Breast epithelium (tissue), 4 donors: ENCODE results near the gene MCTP2. TPM values are rescaled to one million over a fixed set of nuclear protein-coding genes. Genes with fewer than 3 reads are reported as not detected.

ENCODE experiments used
- DNase-seq, 2 donors: peaks; one replicate each; pipeline ENCODE4 v3.0.0-alpha.2; 2019; ENCODE audit warnings: low spot score in 2 of 2
- H3K27ac ChIP-seq, 2 donors: fragments of 200-600 bp; sonication (generic) in 1 of 2; one replicate each; pipeline ENCODE4 v1.5.1; 2016 to 2019; ENCODE audit warnings: mild to moderate bottlenecking in 1 of 2
- H3K27me3 ChIP-seq, 2 donors: fragments of 200-600 bp; sonication (generic) in 1 of 2; one replicate each; pipeline versions ENCODE4 v1.5.1 to v1.6.0; 2017 to 2019; ENCODE audit warnings: control low read depth in 1 of 2, mild to moderate bottlenecking in 1 of 2
- H3K36me3 ChIP-seq: fragments of 200-600 bp; one replicate; pipeline ENCODE4 v1.5.1; 2019
- H3K4me1 ChIP-seq, 2 donors: fragments of 200-600 bp; sonication (generic); one replicate each; pipeline ENCODE4 v1.5.1; 2016 to 2019; ENCODE audit warnings: control low read depth in 1 of 2
- H3K4me3 ChIP-seq, 3 donors: fragments of 200-600 bp; sonication (generic); 1 replicate in 2 of 3; 2 replicates in 1 of 3; pipeline ENCODE4 v1.5.1; 2016 to 2019; ENCODE audit warnings: mild to moderate bottlenecking in 3 of 3, moderate library complexity in 2 of 3
- H3K9me3 ChIP-seq, 2 donors: fragments of 200-600 bp; sonication (generic) in 1 of 2; one replicate each; pipeline ENCODE4 v1.5.1; 2016 to 2019; ENCODE audit warnings: control low read depth in 1 of 2
- CTCF ChIP-seq, 3 donors: fragments of 450-650 bp; IDR thresholded peaks; one replicate each; pipeline ENCODE4 v1.5.1; 2016 to 2017; ENCODE audit warnings: antibody characterized with exemption in 3 of 3, mild to moderate bottlenecking in 3 of 3, moderate library complexity in 3 of 3
- POLR2A ChIP-seq: fragments of 450-650 bp; IDR thresholded peaks from one replicate; pipeline ENCODE4 v1.6.1; 2016; ENCODE audit warnings: antibody characterized with exemption, mild to moderate bottlenecking, moderate library complexity
- POLR2AphosphoS5 ChIP-seq, 3 donors: sonication (generic); formaldehyde crosslinking; IDR thresholded peaks; one replicate each; pipeline ENCODE4 v1.6.1; 2017; ENCODE audit warnings: antibody characterized with exemption in 3 of 3
- intact Hi-C: fragments of 100-400 bp; cut with DNase I; formaldehyde crosslinking; loops from one replicate; pipeline ENCODE4 v1.15.1; 2023; ENCODE audit warnings: low total_unique reads
- total RNA-seq, 3 donors: library from RNA; depleted of rRNA; stranded (reverse); fragments of >200 nt; gene quantifications; one replicate each; pipeline ENCODE4 v1.1.0, GENCODE V29; 2016

MCTP2 gene
- total RNA-seq, 3 donors from 2014 or later, result 6.4 to 46.2 (median 25.9) TPM

- no peaks in the 10 kb centered on the region for H3K9me3 ChIP-seq
- H3K4me3 ChIP-seq, result no peak overlapping the region
- intact Hi-C loops, result no loop called here
- no peaks in the 10 kb centered on the region for H3K4me1 ChIP-seq
- H3K27ac ChIP-seq, result no peak overlapping the region
- H3K27me3 ChIP-seq, result no peaks in the 10 kb centered on the region
- TF ChIP-seq POLR2AphosphoS5 (IDR thresholded peaks at IDR 0.05), result no peak
- TF ChIP-seq CTCF (IDR thresholded peaks at IDR 0.05), result no peak
- no peak for TF ChIP-seq POLR2A
- H3K36me3 ChIP-seq, result no peaks in the 10 kb centered on the region
- DNase-seq, result no peak
Measured at GRCh38 chr15:94442480-94442879, 211.1 kb downstream of the MCTP2 start.

GRCh38 chr15:94443186-94443585 is 211.8 kb downstream of the MCTP2 start:
- H3K27me3 ChIP-seq, result no peaks in the 10 kb centered on the region
- intact Hi-C loops, result no loop called here
- DNase-seq, result no peak

GRCh38 chr15:94445566-94446160 is 214.3 kb downstream of the MCTP2 start:
- Histone ChIP-seq H3K36me3 (no peaks in the 10 kb centered on the region), H3K4me3 (no peak overlapping the region), H3K4me1 (no peaks in the 10 kb centered on the region), H3K9me3 (no peaks in the 10 kb centered on the region), H3K27ac (no peak overlapping the region), H3K27me3 (no peaks in the 10 kb centered on the region)
- DNase-seq, result no peak
- intact Hi-C loops, result no loop called here
- TF ChIP-seq CTCF (IDR thresholded peaks at IDR 0.05) (no peak), POLR2A (no peak), POLR2AphosphoS5 (IDR thresholded peaks at IDR 0.05) (no peak)

More at GRCh38 chr15:94443186-94443585, 211.8 kb downstream of the MCTP2 start:
- H3K36me3 ChIP-seq, result no peaks in the 10 kb centered on the region
- no peaks in the 10 kb centered on the region for H3K9me3 ChIP-seq
- H3K4me3 ChIP-seq, result no peak overlapping the region
- H3K4me1 ChIP-seq, result no peaks in the 10 kb centered on the region
- H3K27ac ChIP-seq, result no peak overlapping the region
- TF ChIP-seq POLR2A (no peak), CTCF (IDR thresholded peaks at IDR 0.05) (no peak), POLR2AphosphoS5 (IDR thresholded peaks at IDR 0.05) (no peak)

GRCh38 chr15:94446441-94446840 is 215.1 kb downstream of the MCTP2 start:
- no peaks in the 10 kb centered on the region for H3K36me3 ChIP-seq
- TF ChIP-seq POLR2A, result no peak
- TF ChIP-seq POLR2AphosphoS5 (IDR thresholded peaks at IDR 0.05), result no peak
- no peak for TF ChIP-seq CTCF (IDR thresholded peaks at IDR 0.05)
- no peak overlapping the region for H3K4me3 ChIP-seq
- H3K27ac ChIP-seq, result no peak overlapping the region
- intact Hi-C loops, result no loop called here
- no peaks in the 10 kb centered on the region for H3K9me3 ChIP-seq
- H3K4me1 ChIP-seq, result no peaks in the 10 kb centered on the region
- no peak for DNase-seq
- no peaks in the 10 kb centered on the region for H3K27me3 ChIP-seq

- Histone ChIP-seq H3K4me1 (no peaks in the 10 kb centered on the region), H3K36me3 (no peaks in the 10 kb centered on the region), H3K27me3 (no peaks in the 10 kb centered on the region), H3K27ac (no peak overlapping the region), H3K4me3 (no peak overlapping the region), H3K9me3 (peaks cover 0 to 6% of the 10 kb centered on the region in 2 donors)
- DNase-seq, result no peak
- TF ChIP-seq POLR2A (no peak), POLR2AphosphoS5 (IDR thresholded peaks at IDR 0.05) (no peak), CTCF (IDR thresholded peaks at IDR 0.05) (no peak)
- intact Hi-C loops, result no loop called here
Measured at GRCh38 chr15:94451466-94451865, 220.1 kb downstream of the MCTP2 start.
